ENCODE results near the gene ST14. TPM values are rescaled to one million over a fixed set of nuclear protein-coding genes. Genes with fewer than 3 reads are reported as not detected.

The ST14 gene
- not detected in 2 replicates for total RNA-seq

DNA sequence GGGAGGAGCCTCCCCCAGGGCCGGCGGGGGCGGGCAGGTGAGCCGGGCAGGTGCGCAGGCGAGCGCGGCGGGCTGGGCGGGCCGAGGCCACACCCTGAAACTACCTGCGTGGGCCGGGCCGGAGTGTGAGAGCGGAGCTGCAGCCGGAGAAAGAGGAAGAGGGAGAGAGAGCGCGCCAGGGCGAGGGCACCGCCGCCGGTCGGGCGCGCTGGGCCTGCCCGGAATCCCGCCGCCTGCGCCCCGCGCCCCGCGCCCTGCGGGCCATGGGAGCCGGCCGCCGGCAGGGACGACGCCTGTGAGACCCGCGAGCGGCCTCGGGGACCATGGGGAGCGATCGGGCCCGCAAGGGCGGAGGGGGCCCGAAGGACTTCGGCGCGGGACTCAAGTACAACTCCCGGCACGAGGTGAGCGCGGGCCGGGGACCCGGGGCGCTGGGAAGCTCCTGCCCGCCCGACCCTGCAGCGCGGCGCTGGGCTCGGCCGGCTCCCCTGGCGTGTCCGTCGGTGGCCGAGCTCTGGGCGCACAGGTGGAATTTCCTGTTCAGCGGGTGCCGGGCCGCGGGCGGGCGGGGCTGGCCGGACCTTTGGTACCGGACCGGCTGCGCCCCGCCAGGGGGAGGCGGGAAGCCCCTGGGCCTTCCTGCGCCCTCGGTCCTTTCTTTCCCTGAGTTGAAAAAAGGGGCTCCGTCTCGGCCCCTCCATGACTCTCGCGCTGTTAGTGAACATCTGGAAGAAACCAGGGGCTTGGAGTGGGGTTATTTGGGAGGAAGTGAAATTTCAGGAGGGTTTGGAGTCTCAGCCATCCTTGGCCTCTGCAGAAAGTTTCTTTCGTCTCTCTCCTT lies at the start of gene ST14:
TSS of gene ST14 (plus strand) at position 126 of the 841 bp plus-strand sequence. CDS start at position 324, 198 bp downstream.

Small RNA genes within 50 kb of the gene (small RNA-seq; reads per million reads assigned to genes)
- gene RF00015, result not detected

Other genes starting within 250 kb of the ST14 start
- 11.7 and 11.8 TPM in 2 replicates for gene PRDM10, start 156.9 kb upstream of the ST14 start, total RNA-seq
- gene APLP2, start 89.9 kb upstream of the ST14 start, total RNA-seq, result 611 and 866 TPM in 2 replicates
- gene ZBTB44, start 155.1 kb downstream of the ST14 start, total RNA-seq, result 31.9 and 41.6 TPM in 2 replicates